Endothelial cell of umbilical vein (primary cell): ENCODE data around the gene CMC1. TPM values are rescaled to one million over a fixed set of nuclear protein-coding genes. Genes with fewer than 3 reads are reported as not detected.

Source experiments
- BruUV-seq: library from RNA; stranded (reverse); fragments of 400-500 nt; replicated peaks from 2 replicates; lab custom pipeline; 2021; lab: Mats Ljungman, UMichigan
- CTCF ChIA-PET: fragments of 300-600, 350-600 bp; sonication (Branson Sonifier 250); formaldehyde crosslinking; loops from one replicate; lab custom pipeline; 2021; ENCODE audit warnings: antibody characterized with exemption, inconsistent platforms; lab: Charles Lee
- POLR2A ChIA-PET: fragments of 300-600, 350-600 bp; sonication (Branson Sonifier 250); formaldehyde crosslinking; loops from one replicate; lab custom pipeline; 2021; ENCODE audit warnings: antibody characterized with exemption, inconsistent platforms; lab: Charles Lee
- DNase-seq: peaks from one replicate; pipeline ENCODE4 v3.0.0-alpha.2; 2011; ENCODE audit warnings: low read depth, low spot score
- FAIRE-seq: peaks from 2 replicates; lab custom pipeline; 2011; peaks lifted over from hg19 to GRCh38; lab: Jason Lieb, UNC
- H2AFZ ChIP-seq: 2 replicates; pipeline ENCODE4 v1.6.0; 2012; ENCODE audit warnings: low read depth, low read length, control low read depth, inconsistent platforms
- H3K27ac ChIP-seq: 2 replicates; pipeline ENCODE4 v1.5.1; 2011; ENCODE audit warnings: low read depth, mild to moderate bottlenecking, control low read depth, low read length, moderate library complexity; ENCODE audit not compliant: insufficient read depth
- H3K27me3 ChIP-seq, 2 experiments: 2 replicates each; pipeline versions ENCODE4 v1.6.0 to v1.6.1; 2011; ENCODE audit warnings: low read length in 2 of 2, mixed read lengths in 1 of 2; ENCODE audit not compliant: control insufficient read depth in 2 of 2, insufficient read depth in 2 of 2
- H3K36me3 ChIP-seq, 2 experiments: 2 replicates in 1 of 2; 3 replicates in 1 of 2; pipeline ENCODE4 v1.5.1; 2011; ENCODE audit warnings: low read length in 2 of 2, mild to moderate bottlenecking in 1 of 2, moderate library complexity in 1 of 2; ENCODE audit not compliant: control insufficient read depth in 2 of 2, insufficient read depth in 2 of 2; ENCODE audit errors: extremely low read depth in 1 of 2
- H3K4me1 ChIP-seq: 3 replicates; pipeline ENCODE4 v1.5.1; 2011; ENCODE audit warnings: mild to moderate bottlenecking, low read length; ENCODE audit not compliant: control insufficient read depth, insufficient read depth; ENCODE audit errors: extremely low read depth
- H3K4me2 ChIP-seq: 2 replicates; pipeline ENCODE4 v1.6.1; 2011; ENCODE audit warnings: low read length, control low read depth, mixed read lengths; ENCODE audit not compliant: insufficient read depth
- H3K4me3 ChIP-seq, 3 experiments: fragments of 200-600 bp in 1 of 3; sonication (generic), shearing (Covaris generic) in 1 of 3; replicated peaks in 1 of 3; 2 replicates each; pipeline ENCODE4 v1.5.1; 2011 to 2016; ENCODE audit warnings: control low read depth in 3 of 3, low read length in 3 of 3, mild to moderate bottlenecking in 2 of 3, inconsistent platforms in 1 of 3, low read depth in 1 of 3, moderate library complexity in 1 of 3; ENCODE audit not compliant: insufficient read depth in 1 of 3
- H3K79me2 ChIP-seq: 2 replicates; pipeline ENCODE4 v1.6.0; 2012; ENCODE audit warnings: low read length, inconsistent platforms; ENCODE audit not compliant: control insufficient read depth, insufficient read depth
- H3K9ac ChIP-seq: replicated peaks from 2 replicates; pipeline ENCODE3; 2011; ENCODE audit warnings: low read length, control low read depth; ENCODE audit not compliant: insufficient read depth; ENCODE audit errors: extremely low read depth
- H3K9me1 ChIP-seq: replicated peaks from 3 replicates; pipeline ENCODE4 v1.6.0; 2011; ENCODE audit warnings: mild to moderate bottlenecking, low read length; ENCODE audit not compliant: control insufficient read depth, insufficient read depth; ENCODE audit errors: extremely low read depth
- H3K9me3 ChIP-seq: replicated peaks from 2 replicates; pipeline ENCODE4 v1.5.1; 2012; ENCODE audit warnings: low read length, inconsistent platforms; ENCODE audit not compliant: control insufficient read depth, insufficient read depth
- H4K20me1 ChIP-seq: replicated peaks from 2 replicates; pipeline ENCODE3; 2011; ENCODE audit warnings: mild to moderate bottlenecking, low read length; ENCODE audit not compliant: control insufficient read depth, insufficient read depth; ENCODE audit errors: extremely low read depth
- EZH2 ChIP-seq: IDR thresholded peaks from 2 replicates; pipeline ENCODE4 v1.6.1; 2012; ENCODE audit warnings: borderline replicate concordance, low read depth, mild to moderate bottlenecking, moderate library complexity, low read length, inconsistent platforms; ENCODE audit not compliant: severe bottlenecking
- FOS ChIP-seq: IDR thresholded peaks from 2 replicates; pipeline ENCODE4 v1.6.1; 2011; ENCODE audit warnings: mild to moderate bottlenecking, low read length, moderate library complexity, borderline replicate concordance; ENCODE audit not compliant: insufficient read depth
- GATA2 ChIP-seq: IDR thresholded peaks from 2 replicates; pipeline ENCODE4 v1.7.0; 2011; ENCODE audit warnings: low read depth, mild to moderate bottlenecking, moderate library complexity, mixed read lengths, low read length; ENCODE audit not compliant: insufficient read length, insufficient read depth
- JUN ChIP-seq: IDR thresholded peaks from 2 replicates; pipeline ENCODE4 v1.6.1; 2011; ENCODE audit warnings: borderline replicate concordance, low read depth; ENCODE audit not compliant: insufficient read length, insufficient read depth
- MYC ChIP-seq: IDR thresholded peaks from one replicate; pipeline ENCODE4 v1.6.1; 2011; ENCODE audit warnings: mild to moderate bottlenecking, low read depth, low read length
- POLR2A ChIP-seq: IDR thresholded peaks from 2 replicates; pipeline ENCODE4 v1.6.1; 2012; ENCODE audit warnings: low read depth, mild to moderate bottlenecking, control low read depth, low read length
- POLR2AphosphoS5 ChIP-seq: IDR thresholded peaks from 2 replicates; pipeline ENCODE4 v1.6.1; 2012; ENCODE audit warnings: low read depth, mild to moderate bottlenecking, control low read depth, low read length, moderate library complexity; ENCODE audit not compliant: insufficient read depth
- dilution Hi-C: fragments of 300-500 bp; cut with MboI; formaldehyde crosslinking; loops from one replicate; pipeline ENCODE4 v1.15.0; 2019; ENCODE audit warnings: low sequenced_read_pairs; ENCODE audit not compliant: extremely low pct_ligation_motif_present
- intact Hi-C: fragments of 100-400 bp; cut with micrococcal nuclease; formaldehyde crosslinking; loops from one replicate; pipeline ENCODE4 v1.10.0; 2022
- polyA plus RNA-seq, 4 experiments: library from polyadenylated mRNA; depleted of rRNA in 3 of 4; stranded (reverse) in 3 of 4; unstranded in 1 of 4; fragments of >200 nt; gene quantifications; 2 replicates each; pipeline versions ENCODE4 v1.2.1 to v1.2.3, GENCODE V29; 2011 to 2012; ENCODE audit warnings: missing spikeins in 1 of 4
- total RNA-seq: library from RNA; stranded (reverse); gene quantifications from 2 replicates; pipeline ENCODE4 v1.2.3, GENCODE V29; 2021
- TF ChIP-seq, protein P1 (sequence below), 2 donors: IDR thresholded peaks; 1 replicate in 1 of 2; 2 replicates in 1 of 2; pipeline ENCODE4 v1.5.1; 2011; ENCODE audit warnings: low read length in 2 of 2, mild to moderate bottlenecking in 2 of 2, moderate library complexity in 2 of 2, control low read depth in 1 of 2, inconsistent platforms in 1 of 2, low read depth in 1 of 2; ENCODE audit not compliant: insufficient read depth in 1 of 2; ENCODE audit errors: extremely low read depth in 1 of 2
- TF ChIP-seq, protein P2 (sequence below): IDR thresholded peaks from 2 replicates; pipeline ENCODE4 v1.6.1; 2011; ENCODE audit not compliant: insufficient read depth, insufficient read length

CMC1 gene
- total and polyA plus RNA-seq, 2 donors (not counting 3 experiments of a cell fraction or from before 2014, with no cell fraction given), result 13.1 to 18.6 TPM

DNA sequence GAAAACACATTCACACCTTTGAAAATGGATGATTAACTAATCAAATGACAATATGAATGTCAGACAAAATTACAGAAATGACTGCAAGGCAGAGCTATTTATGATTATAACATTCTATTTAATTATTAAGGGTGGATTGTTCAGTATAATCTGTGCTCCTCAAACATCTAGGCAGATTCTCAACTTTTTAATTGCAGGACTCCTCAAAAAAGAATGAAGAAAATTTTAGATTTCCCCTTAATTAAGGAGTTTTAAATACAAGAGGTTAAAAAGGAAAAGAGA is 22.6 kb upstream of the CMC1 start:
- POLR2A ChIA-PET, result no interaction called here
- no peak for DNase-seq
- intact Hi-C loops (no loop called here), dilution Hi-C loops (no loop called here)
- FAIRE-seq, result no peak
- no peaks in the 10 kb centered on the region for H3K36me3 ChIP-seq
- H3K9me1 ChIP-seq, result no peaks in the 10 kb centered on the region
- TF ChIP-seq EZH2, result no peak
- TF ChIP-seq MYC, result no peak
- TF ChIP-seq, protein P1, sequence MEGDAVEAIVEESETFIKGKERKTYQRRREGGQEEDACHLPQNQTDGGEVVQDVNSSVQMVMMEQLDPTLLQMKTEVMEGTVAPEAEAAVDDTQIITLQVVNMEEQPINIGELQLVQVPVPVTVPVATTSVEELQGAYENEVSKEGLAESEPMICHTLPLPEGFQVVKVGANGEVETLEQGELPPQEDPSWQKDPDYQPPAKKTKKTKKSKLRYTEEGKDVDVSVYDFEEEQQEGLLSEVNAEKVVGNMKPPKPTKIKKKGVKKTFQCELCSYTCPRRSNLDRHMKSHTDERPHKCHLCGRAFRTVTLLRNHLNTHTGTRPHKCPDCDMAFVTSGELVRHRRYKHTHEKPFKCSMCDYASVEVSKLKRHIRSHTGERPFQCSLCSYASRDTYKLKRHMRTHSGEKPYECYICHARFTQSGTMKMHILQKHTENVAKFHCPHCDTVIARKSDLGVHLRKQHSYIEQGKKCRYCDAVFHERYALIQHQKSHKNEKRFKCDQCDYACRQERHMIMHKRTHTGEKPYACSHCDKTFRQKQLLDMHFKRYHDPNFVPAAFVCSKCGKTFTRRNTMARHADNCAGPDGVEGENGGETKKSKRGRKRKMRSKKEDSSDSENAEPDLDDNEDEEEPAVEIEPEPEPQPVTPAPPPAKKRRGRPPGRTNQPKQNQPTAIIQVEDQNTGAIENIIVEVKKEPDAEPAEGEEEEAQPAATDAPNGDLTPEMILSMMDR (IDR thresholded peaks at IDR 0.05; ENCODE audit: extremely low read depth in 1 of 2, insufficient read depth in 1 of 2, low read depth in 1 of 2, low read length in 2 of 2), result no peak
- no peak for TF ChIP-seq JUN
- TF ChIP-seq, protein P2, sequence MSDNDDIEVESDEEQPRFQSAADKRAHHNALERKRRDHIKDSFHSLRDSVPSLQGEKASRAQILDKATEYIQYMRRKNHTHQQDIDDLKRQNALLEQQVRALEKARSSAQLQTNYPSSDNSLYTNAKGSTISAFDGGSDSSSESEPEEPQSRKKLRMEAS, result no peak
- TF ChIP-seq GATA2, result no peak
- no peak for TF ChIP-seq POLR2AphosphoS5
- no peak for TF ChIP-seq POLR2A
- no peak for TF ChIP-seq FOS
- no peak overlapping the region for H3K4me3 ChIP-seq
- no peaks in the 10 kb centered on the region for H3K27me3 ChIP-seq
- no peaks in the 10 kb centered on the region for H4K20me1 ChIP-seq
- CTCF ChIA-PET, result no interaction called here
- no TSS peak for BruUV-seq
- H3K4me1 ChIP-seq, result no peaks in the 10 kb centered on the region
- no peak overlapping the region for H2AFZ ChIP-seq
- no peak overlapping the region for H3K4me2 ChIP-seq
- H3K9me3 ChIP-seq, result no peaks in the 10 kb centered on the region
- H3K27ac ChIP-seq, result no peak overlapping the region
- no peak overlapping the region for H3K9ac ChIP-seq
- H3K79me2 ChIP-seq, result no peaks in the 10 kb centered on the region
